SK-N-SH (cell line): Measurements from ENCODE around the gene GHRHR. TPM values are rescaled to one million over a fixed set of nuclear protein-coding genes. Genes with fewer than 3 reads are reported as not detected.

Source experiments
- CTCF ChIA-PET: fragments of 300-600, 350-600 bp; formaldehyde crosslinking; extraction: SDS; loops from one replicate; lab custom pipeline; 2021; lab: Yijun Ruan, JAX
- POLR2A ChIA-PET: fragments of 350-600 bp; sonication (Branson Sonifier 250); formaldehyde crosslinking; extraction: SDS; loops from one replicate; lab custom pipeline; 2020; ENCODE audit warnings: antibody characterized with exemption, inconsistent platforms; lab: Yijun Ruan, JAX
- DNase-seq: peaks from one replicate; pipeline ENCODE4 v3.0.0; 2012
- H2AFZ ChIP-seq: fragments of 200-600 bp; sonication (generic); 2 replicates; pipeline ENCODE4 v1.8.1; 2016; ENCODE audit warnings: antibody characterized with exemption, mild to moderate bottlenecking, low read depth
- H3F3A ChIP-seq: fragments of 200-600 bp; sonication (generic); replicated peaks from 2 replicates; pipeline ENCODE3; 2016; ENCODE audit warnings: antibody characterized with exemption, mild to moderate bottlenecking; ENCODE audit not compliant: insufficient read depth
- H3K27ac ChIP-seq, 2 experiments: fragments of 200-500 bp in 1 of 2; fragments of 200-600 bp in 1 of 2; sonication (Bioruptor generic) in 1 of 2; sonication (generic), shearing (Covaris generic) in 1 of 2; 2 replicates each; pipeline versions ENCODE4 v1.5.1 to v1.6.1; 2014 to 2016; ENCODE audit warnings: low read depth in 2 of 2, inconsistent platforms in 1 of 2, low read length in 1 of 2, mild to moderate bottlenecking in 1 of 2, mixed read lengths in 1 of 2
- H3K27me3 ChIP-seq: fragments of 200-600 bp; sonication (generic), shearing (Covaris generic); 2 replicates; pipeline ENCODE4 v1.6.1; 2016; ENCODE audit warnings: mixed run types; ENCODE audit not compliant: insufficient read depth
- H3K36me3 ChIP-seq, 2 experiments: fragments of 200-500 bp in 1 of 2; fragments of 200-600 bp in 1 of 2; sonication (Bioruptor generic) in 1 of 2; sonication (generic) in 1 of 2; replicated peaks in 1 of 2; 2 replicates each; pipeline versions ENCODE3 to v1.5.1; 2014 to 2016; ENCODE audit warnings: low read length in 1 of 2, mild to moderate bottlenecking in 1 of 2; ENCODE audit not compliant: insufficient read depth in 2 of 2, control insufficient read depth in 1 of 2
- H3K4me1 ChIP-seq, 2 experiments: fragments of 200-500 bp in 1 of 2; fragments of 200-600 bp in 1 of 2; sonication (Bioruptor generic) in 1 of 2; sonication (generic), shearing (Covaris generic) in 1 of 2; 2 replicates each; pipeline versions ENCODE4 v1.5.1 to v1.6.1; 2014 to 2016; ENCODE audit warnings: low read depth in 1 of 2, low read length in 1 of 2, mixed run types in 1 of 2; ENCODE audit not compliant: insufficient read depth in 2 of 2, control insufficient read depth in 1 of 2
- H3K4me2 ChIP-seq: fragments of 200-600 bp; sonication (generic), shearing (Covaris generic); 2 replicates; pipeline ENCODE4 v1.6.1; 2017; ENCODE audit warnings: mixed run types
- H3K4me3 ChIP-seq, 2 experiments: fragments of 200-500 bp in 1 of 2; fragments of 200-600 bp in 1 of 2; sonication (Bioruptor generic) in 1 of 2; sonication (generic), shearing (Covaris generic) in 1 of 2; 2 replicates each; pipeline versions ENCODE4 v1.5.1 to v1.8.1; 2014 to 2016; ENCODE audit warnings: low read depth in 2 of 2, inconsistent platforms in 1 of 2, low read length in 1 of 2, mild to moderate bottlenecking in 1 of 2, mixed read lengths in 1 of 2, moderate library complexity in 1 of 2
- H3K79me2 ChIP-seq: fragments of 200-600 bp; sonication (generic); 2 replicates; pipeline ENCODE4 v1.8.1; 2017; ENCODE audit warnings: mild to moderate bottlenecking; ENCODE audit not compliant: insufficient read depth
- H3K9ac ChIP-seq: fragments of 200-600 bp; sonication (generic); 2 replicates; pipeline ENCODE4 v1.6.1; 2017; ENCODE audit warnings: mixed run types
- H3K9me2 ChIP-seq: fragments of 200-600 bp; sonication (generic); 2 replicates; pipeline ENCODE4 v1.6.1; 2017; ENCODE audit warnings: mixed run types
- H3K9me3 ChIP-seq: fragments of 200-600 bp; sonication (generic); 2 replicates; pipeline ENCODE4 v1.6.1; 2017; ENCODE audit warnings: mixed run types, mild to moderate bottlenecking, moderate library complexity
- H4K20me1 ChIP-seq: fragments of 200-600 bp; sonication (generic); 2 replicates; pipeline ENCODE4 v1.6.1; 2017; ENCODE audit warnings: mild to moderate bottlenecking, mixed run types; ENCODE audit not compliant: insufficient read depth
- CHD2 ChIP-seq: fragments of 150-350 bp; IDR thresholded peaks from 2 replicates; pipeline ENCODE4 v1.6.1; 2018; ENCODE audit warnings: low read length; ENCODE audit not compliant: partially characterized antibody
- EZH2phosphoT487 ChIP-seq: fragments of 200-600 bp; sonication (generic); IDR thresholded peaks from 2 replicates; pipeline ENCODE4 v1.6.1; 2017; ENCODE audit warnings: low read depth, mixed run types, mild to moderate bottlenecking, antibody characterized with exemption, moderate library complexity, borderline replicate concordance
- MXI1 ChIP-seq: IDR thresholded peaks from 2 replicates; pipeline ENCODE4 v1.6.1; 2012; ENCODE audit warnings: mild to moderate bottlenecking, low read depth, low read length, improper control_type of control experiment
- NFIC ChIP-seq: IDR thresholded peaks from 2 replicates; pipeline ENCODE4 v1.4.0; 2012; ENCODE audit warnings: borderline replicate concordance
- NRF1 ChIP-seq: IDR thresholded peaks from 2 replicates; pipeline ENCODE4 v1.6.1; 2012; ENCODE audit warnings: low read depth, mild to moderate bottlenecking, low read length
- POLR2AphosphoS5 ChIP-seq: IDR thresholded peaks from 2 replicates; pipeline ENCODE4 v1.6.1; 2012; ENCODE audit warnings: low read depth, low read length
- RAD21 ChIP-seq: IDR thresholded peaks from 2 replicates; pipeline ENCODE4 v1.6.1; 2012; ENCODE audit warnings: mild to moderate bottlenecking, low read length
- RCOR1 ChIP-seq: fragments of 150-350 bp; IDR thresholded peaks from 2 replicates; pipeline ENCODE4 v1.6.1; 2017; ENCODE audit warnings: antibody characterized with exemption, low read length
- SIN3A ChIP-seq: IDR thresholded peaks from 2 replicates; pipeline ENCODE4 v1.6.1; 2012; ENCODE audit warnings: low read depth, mild to moderate bottlenecking, low read length, moderate library complexity, borderline replicate concordance
- SMC3 ChIP-seq: IDR thresholded peaks from 2 replicates; pipeline ENCODE4 v1.6.1; 2012; ENCODE audit warnings: low read depth, low read length, improper control_type of control experiment
- TAF1 ChIP-seq: IDR thresholded peaks from 2 replicates; pipeline ENCODE4 v1.6.1; 2012; ENCODE audit warnings: low read depth, mild to moderate bottlenecking, low read length, moderate library complexity, borderline replicate concordance
- YY1 ChIP-seq: IDR thresholded peaks from 2 replicates; pipeline ENCODE4 v1.4.0; 2012; ENCODE audit warnings: low read depth, mild to moderate bottlenecking
- WGBS: methylation state at CpG from one replicate; pipeline ENCODE4 v1.1.6; 2017; ENCODE audit warnings: low lambda C conversion rate; 5-methylcytosine and 5-hydroxymethylcytosine counted together
- polyA plus RNA-seq, 3 experiments: library from polyadenylated mRNA; depleted of rRNA; stranded (reverse); fragments of >200 nt; gene quantifications; 2 replicates each; pipeline ENCODE4 v1.2.3, GENCODE V29; 2012
- TF ChIP-seq, protein P1 (sequence below): fragments of 200-600 bp; sonication (generic); IDR thresholded peaks from 2 replicates; pipeline ENCODE4 v1.6.1; 2017; ENCODE audit warnings: antibody characterized with exemption, mild to moderate bottlenecking, moderate library complexity
- TF ChIP-seq, protein P2 (sequence below): IDR thresholded peaks from 2 replicates; pipeline ENCODE4 v1.6.1; 2012; ENCODE audit warnings: mild to moderate bottlenecking, low read depth, low read length, moderate library complexity

Gene GHRHR
- polyA plus RNA-seq, 1 of the 3 experiments (the other 2 are of a cell fraction) = not detected

DNA sequence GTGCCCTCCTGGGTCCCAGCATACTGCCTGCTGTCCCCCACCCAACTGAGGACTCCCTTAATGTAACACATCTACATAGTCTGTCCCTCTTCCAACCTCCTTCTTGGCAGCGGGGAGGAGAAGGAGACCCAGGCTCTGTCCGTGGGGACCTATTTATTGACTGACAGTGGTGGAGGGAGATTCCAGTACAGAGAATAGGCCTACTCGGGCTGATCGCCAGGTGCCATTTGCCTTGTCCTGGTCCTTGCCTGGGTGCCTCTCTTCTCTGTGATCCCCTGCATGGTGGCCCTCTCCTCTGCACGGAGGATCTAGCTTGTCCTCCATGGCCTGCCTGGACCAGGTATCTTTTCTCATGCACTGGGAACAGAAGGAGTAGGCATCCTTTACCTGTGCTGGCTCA lies 17.0 kb downstream of the GHRHR start:
- POLR2A ChIA-PET = no interaction called here

DNA sequence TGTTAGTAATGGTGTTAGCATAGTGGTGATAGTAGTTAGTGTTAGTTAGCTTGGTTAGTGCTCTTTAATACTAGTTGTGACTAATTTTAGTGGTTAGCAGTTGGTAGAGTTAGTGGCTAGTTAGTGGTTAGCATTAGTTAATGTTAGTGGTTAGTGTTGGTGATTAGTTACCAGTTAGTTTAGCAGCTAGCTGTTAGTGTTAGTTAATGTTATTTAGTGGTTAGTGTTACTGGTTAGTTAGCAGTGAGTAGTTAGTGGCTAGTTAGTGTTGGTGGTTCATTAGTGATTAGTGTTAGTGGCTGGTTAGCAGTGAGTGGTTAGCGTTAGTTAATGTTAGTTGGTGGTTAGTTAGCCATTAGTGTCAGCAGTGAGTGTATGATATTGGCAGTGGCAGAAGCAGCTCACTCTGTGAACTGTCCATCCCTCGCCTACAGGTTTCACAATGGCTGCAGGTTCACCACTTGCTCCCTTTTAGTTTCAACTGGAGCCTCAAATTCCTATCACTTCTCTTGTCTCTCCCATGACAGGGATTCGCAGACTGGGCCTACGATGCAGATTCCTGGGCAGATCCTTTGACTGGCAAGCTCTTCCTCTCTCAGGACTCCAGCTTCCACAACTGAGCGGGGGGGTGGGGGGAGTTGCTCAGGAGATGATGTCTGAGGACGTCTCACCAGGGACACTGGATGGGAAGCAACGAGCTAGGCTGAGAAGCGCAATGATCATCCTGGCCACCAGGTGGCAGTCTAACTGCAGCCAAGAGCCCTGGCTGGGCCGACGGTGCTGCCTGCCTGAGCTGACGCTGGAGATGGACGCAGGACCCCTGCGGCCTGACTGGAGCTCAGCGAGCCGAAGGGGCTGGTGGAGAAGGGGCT lies 19.5 kb downstream of the GHRHR start:
- H3K4me2 ChIP-seq = peak overlapping the region; percentile 28; the same call in 1 of the 2 replicates
- H3K27ac ChIP-seq = no peak overlapping the region
- ChIA-PET CTCF (interaction anchor here (0.6 to 31.8 kb wide), 77 partner anchors 11 to 427 kb away, joined by 3 to 1191 read pairs (median 6); partner anchors contain the start of genes ADCYAP1R1 and GHRHR), POLR2A (interaction anchor here (1.0 to 4.4 kb wide), 3 partner anchors 60 to 139 kb away, joined by 5 to 35 read pairs (median 5); no protein-coding TSS in a partner anchor)
- H3K36me3 ChIP-seq = no peaks in the 10 kb centered on the region
- TF ChIP-seq YY1 = no peak
- peak; percentile 29 for TF ChIP-seq CHD2
- TF ChIP-seq, protein P1, sequence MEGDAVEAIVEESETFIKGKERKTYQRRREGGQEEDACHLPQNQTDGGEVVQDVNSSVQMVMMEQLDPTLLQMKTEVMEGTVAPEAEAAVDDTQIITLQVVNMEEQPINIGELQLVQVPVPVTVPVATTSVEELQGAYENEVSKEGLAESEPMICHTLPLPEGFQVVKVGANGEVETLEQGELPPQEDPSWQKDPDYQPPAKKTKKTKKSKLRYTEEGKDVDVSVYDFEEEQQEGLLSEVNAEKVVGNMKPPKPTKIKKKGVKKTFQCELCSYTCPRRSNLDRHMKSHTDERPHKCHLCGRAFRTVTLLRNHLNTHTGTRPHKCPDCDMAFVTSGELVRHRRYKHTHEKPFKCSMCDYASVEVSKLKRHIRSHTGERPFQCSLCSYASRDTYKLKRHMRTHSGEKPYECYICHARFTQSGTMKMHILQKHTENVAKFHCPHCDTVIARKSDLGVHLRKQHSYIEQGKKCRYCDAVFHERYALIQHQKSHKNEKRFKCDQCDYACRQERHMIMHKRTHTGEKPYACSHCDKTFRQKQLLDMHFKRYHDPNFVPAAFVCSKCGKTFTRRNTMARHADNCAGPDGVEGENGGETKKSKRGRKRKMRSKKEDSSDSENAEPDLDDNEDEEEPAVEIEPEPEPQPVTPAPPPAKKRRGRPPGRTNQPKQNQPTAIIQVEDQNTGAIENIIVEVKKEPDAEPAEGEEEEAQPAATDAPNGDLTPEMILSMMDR = peak; percentile 97
- no peak for TF ChIP-seq NFIC
- 0 out of 2 replicates have a peak, but pooled peaks have one; percentile 12 for TF ChIP-seq NRF1
- TF ChIP-seq RAD21 = peak; percentile 100
- no peak; the same call in 1 of the 2 replicates for TF ChIP-seq RCOR1
- peak; percentile 100 for TF ChIP-seq SMC3
- no peaks in the 10 kb centered on the region for H4K20me1 ChIP-seq
- no peaks in the 10 kb centered on the region for H3K79me2 ChIP-seq
- no peaks in the 10 kb centered on the region for H3F3A ChIP-seq
- H2AFZ ChIP-seq = 0 out of 2 replicates have a peak overlapping the region, but pooled peaks have one; percentile 23
- peaks cover 0 to 7% of the 10 kb centered on the region in 2 experiments; a peak in 1 of 4 replicates for H3K4me1 ChIP-seq
- H3K27me3 ChIP-seq = peaks cover 20% of the 10 kb centered on the region; the same call in 1 of the 2 replicates
- 15% methylated on average over 7 of the region's 15 CpGs for WGBS
- no peaks in the 10 kb centered on the region for H3K9me3 ChIP-seq
- DNase-seq = peak; percentile 94
- H3K4me3 ChIP-seq = peak overlapping the region in 1 of 2 experiments; percentile 8; a peak in 1 of 4 replicates
- H3K9me2 ChIP-seq = no peaks in the 10 kb centered on the region
- no peak overlapping the region for H3K9ac ChIP-seq

More for the DNA sequence above, 17.0 kb downstream of the GHRHR start:
- Histone ChIP-seq H3K36me3 (no peaks in the 10 kb centered on the region), H2AFZ (no peak overlapping the region), H3K4me3 (no peak overlapping the region), H3K9me2 (no peaks in the 10 kb centered on the region), H3K27ac (no peak overlapping the region), H3F3A (no peaks in the 10 kb centered on the region), H3K4me2 (no peak overlapping the region)
- CTCF ChIA-PET = interaction anchor here (0.6 to 31.8 kb wide), 6 partner anchors 42 to 154 kb away, joined by 3 to 1191 read pairs (median 36); partner anchors contain the start of gene ADCYAP1R1
- WGBS = 57% methylated on average over 5 of the region's 5 CpGs
- no peak for DNase-seq
- no peak for TF ChIP-seq RAD21
- no peak for TF ChIP-seq NFIC
- TF ChIP-seq SIN3A = no peak
- no peak for TF ChIP-seq POLR2AphosphoS5
- TF ChIP-seq, protein P2, sequence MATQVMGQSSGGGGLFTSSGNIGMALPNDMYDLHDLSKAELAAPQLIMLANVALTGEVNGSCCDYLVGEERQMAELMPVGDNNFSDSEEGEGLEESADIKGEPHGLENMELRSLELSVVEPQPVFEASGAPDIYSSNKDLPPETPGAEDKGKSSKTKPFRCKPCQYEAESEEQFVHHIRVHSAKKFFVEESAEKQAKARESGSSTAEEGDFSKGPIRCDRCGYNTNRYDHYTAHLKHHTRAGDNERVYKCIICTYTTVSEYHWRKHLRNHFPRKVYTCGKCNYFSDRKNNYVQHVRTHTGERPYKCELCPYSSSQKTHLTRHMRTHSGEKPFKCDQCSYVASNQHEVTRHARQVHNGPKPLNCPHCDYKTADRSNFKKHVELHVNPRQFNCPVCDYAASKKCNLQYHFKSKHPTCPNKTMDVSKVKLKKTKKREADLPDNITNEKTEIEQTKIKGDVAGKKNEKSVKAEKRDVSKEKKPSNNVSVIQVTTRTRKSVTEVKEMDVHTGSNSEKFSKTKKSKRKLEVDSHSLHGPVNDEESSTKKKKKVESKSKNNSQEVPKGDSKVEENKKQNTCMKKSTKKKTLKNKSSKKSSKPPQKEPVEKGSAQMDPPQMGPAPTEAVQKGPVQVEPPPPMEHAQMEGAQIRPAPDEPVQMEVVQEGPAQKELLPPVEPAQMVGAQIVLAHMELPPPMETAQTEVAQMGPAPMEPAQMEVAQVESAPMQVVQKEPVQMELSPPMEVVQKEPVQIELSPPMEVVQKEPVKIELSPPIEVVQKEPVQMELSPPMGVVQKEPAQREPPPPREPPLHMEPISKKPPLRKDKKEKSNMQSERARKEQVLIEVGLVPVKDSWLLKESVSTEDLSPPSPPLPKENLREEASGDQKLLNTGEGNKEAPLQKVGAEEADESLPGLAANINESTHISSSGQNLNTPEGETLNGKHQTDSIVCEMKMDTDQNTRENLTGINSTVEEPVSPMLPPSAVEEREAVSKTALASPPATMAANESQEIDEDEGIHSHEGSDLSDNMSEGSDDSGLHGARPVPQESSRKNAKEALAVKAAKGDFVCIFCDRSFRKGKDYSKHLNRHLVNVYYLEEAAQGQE = no peak
- no peak for TF ChIP-seq TAF1
- TF ChIP-seq SMC3 = no peak
- TF ChIP-seq EZH2phosphoT487 = no peak
- TF ChIP-seq MXI1 = no peak
- TF ChIP-seq, all 33 proteins: peak for 0
- peaks cover 20% of the 10 kb centered on the region; the same call in 1 of the 2 replicates for H3K27me3 ChIP-seq
- H4K20me1 ChIP-seq = no peaks in the 10 kb centered on the region
- H3K9me3 ChIP-seq = no peaks in the 10 kb centered on the region
- no peak overlapping the region for H3K9ac ChIP-seq
- peaks cover 0 to 12% of the 10 kb centered on the region in 2 experiments; a peak in 1 of 4 replicates for H3K4me1 ChIP-seq
- H3K79me2 ChIP-seq = no peaks in the 10 kb centered on the region
